Activated CD4-positive, alpha-beta T cell treated with anti-CD3 and anti-CD28 coated beads for 48 hours (primary cell): ENCODE data around the gene DOK1.

Source experiments
- DNase-seq: peaks from one replicate; pipeline ENCODE4 v3.0.0-alpha.2; 2020

Gene DOK1

GRCh38 chr2:74571058-74571457 is 16.5 kb downstream of the DOK1 start:
- DNase-seq = no peak

- DNase-seq = no peak
Measured at GRCh38 chr2:74572178-74572925, 17.8 kb downstream of the DOK1 start.

GRCh38 chr2:74573747-74574562 is 19.4 kb downstream of the DOK1 start:
- DNase-seq = no peak

GRCh38 chr2:74575320-74575719 is 20.8 kb downstream of the DOK1 start:
- DNase-seq = no peak

GRCh38 chr2:74576211-74576862 is 21.8 kb downstream of the DOK1 start:
- DNase-seq = no peak

- DNase-seq = no peak
Measured at GRCh38 chr2:74576863-74577229, 22.3 kb downstream of the DOK1 start.

GRCh38 chr2:74577448-74577847 is 22.9 kb downstream of the DOK1 start:
- DNase-seq = peak; percentile 17

- DNase-seq = no peak
Measured at GRCh38 chr2:74578408-74578807, 23.9 kb downstream of the DOK1 start.

- DNase-seq = no peak
Measured at GRCh38 chr2:74581463-74581862, 26.9 kb downstream of the DOK1 start.

- DNase-seq = no peak
Measured at GRCh38 chr2:74582184-74582583, 27.7 kb downstream of the DOK1 start.

GRCh38 chr2:74583504-74583903 is 29.0 kb downstream of the DOK1 start:
- DNase-seq = no peak

- peak; percentile 40 for DNase-seq
Measured at GRCh38 chr2:74584088-74584645, 29.6 kb downstream of the DOK1 start.

GRCh38 chr2:74585406-74586185 is 31.1 kb downstream of the DOK1 start:
- peak; percentile 35 for DNase-seq

- DNase-seq = peak; percentile 70
Measured at GRCh38 chr2:74587664-74588277, 33.3 kb downstream of the DOK1 start.

- no peak for DNase-seq
Measured at GRCh38 chr2:74588664-74589063, 34.1 kb downstream of the DOK1 start.

- no peak for DNase-seq
Measured at GRCh38 chr2:74593826-74594772, 39.6 kb downstream of the DOK1 start.

GRCh38 chr2:74596584-74596983 is 42.1 kb downstream of the DOK1 start:
- no peak for DNase-seq

- no peak for DNase-seq
Measured at GRCh38 chr2:74597410-74597809, 42.9 kb downstream of the DOK1 start.

- DNase-seq = no peak
Measured at GRCh38 chr2:74599676-74600075, 45.2 kb downstream of the DOK1 start.

- DNase-seq = no peak
Measured at GRCh38 chr2:74602586-74603281, 48.2 kb downstream of the DOK1 start.
